ENCODE measurements around the gene TNP2. TPM values are rescaled to one million over a fixed set of nuclear protein-coding genes. Genes with fewer than 3 reads are reported as not detected.

The TNP2 gene
- total and polyA plus RNA-seq, 9 of the 15 experiments (the other 6 are each of a cell fraction or from before 2014, with no cell fraction given), result not detected

- FAIRE-seq, result no peak
- H3K27ac ChIP-seq (ENCODE audit: extremely low read depth, low read depth, low read length), result no peak overlapping the region
- no peaks in the 10 kb centered on the region for H3K9me3 ChIP-seq (replicated peaks; ENCODE audit: control insufficient read depth, insufficient read depth, low read depth, low read length)
- peak overlapping the region; percentile 54; the same call in 1 of the 2 replicates for H2AFZ ChIP-seq (ENCODE audit: low read depth, low read length)
- peaks cover 11 to 17% of the 10 kb centered on the region in 2 experiments; a peak in 3 of 5 replicates for H3K4me1 ChIP-seq (replicated peaks in 1 of 2; ENCODE audit: control insufficient read depth in 2 of 2, insufficient read depth in 2 of 2, low read length in 2 of 2)
- no peak overlapping the region for H3K4me3 ChIP-seq
- H3K27me3 ChIP-seq (ENCODE audit: control insufficient read depth in 2 of 2, insufficient read depth in 2 of 2, low read length in 2 of 2), result no peaks in the 10 kb centered on the region
- H3K9me1 ChIP-seq (ENCODE audit: control insufficient read depth, insufficient read depth, low read length), result no peaks in the 10 kb centered on the region
- no peak overlapping the region for H3K9ac ChIP-seq (ENCODE audit: insufficient read depth in 1 of 2, low read depth in 2 of 2, low read length in 2 of 2)
- H3K36me3 ChIP-seq (ENCODE audit: control insufficient read depth, insufficient read depth, low read length), result no peaks in the 10 kb centered on the region
- POLR2A ChIA-PET, result interaction anchor here (0.6 kb wide), 1 partner anchor 265 kb away, joined by 5 read pairs; no protein-coding TSS in a partner anchor
- 33% methylated on average over 23 of the region's 23 CpGs for WGBS (ENCODE audit: insufficient coverage, low coverage, missing lambda C conversion rate)
- CTCF ChIA-PET (ENCODE audit: low intra/inter-chr PET ratio), result no interaction called here
- no peak overlapping the region; the same call in 1 of the 2 replicates for H3K4me2 ChIP-seq (ENCODE audit: insufficient read depth, low read length)
- ATAC-seq, result no peak; the same call in 2 of the 3 replicates
- no peak for DNase-seq (ENCODE audit: extremely low read depth in 1 of 4, low spot score in 3 of 4)
- no peaks in the 10 kb centered on the region for H4K20me1 ChIP-seq (replicated peaks; ENCODE audit: control insufficient read depth, insufficient read depth, low read length)
- intact Hi-C loops (cut with micrococcal nuclease) (no loop called here), in situ Hi-C loops (cut with MboI) (no loop called here)
- no peaks in the 10 kb centered on the region for H3K79me2 ChIP-seq (ENCODE audit: control insufficient read depth, insufficient read depth, low read length)
- no TSS peak for BruUV-seq (replicated peaks)
- TF ChIP-seq PYGO2 (tag; IDR thresholded peaks at IDR 0.05) (no peak), HDAC8 (tag; IDR thresholded peaks at IDR 0.05) (no peak), SRSF7 (optimal IDR thresholded peaks at IDR 0.05; ENCODE audit: low read depth, low read length) (no peak), SREBF2 (CRISPR knock-in tag; IDR thresholded peaks at IDR 0.05) (no peak), ERF (CRISPR knock-in tag; IDR thresholded peaks at IDR 0.05) (no peak), HLTF (IDR thresholded peaks at IDR 0.05) (no peak), COPS2 (conservative IDR thresholded peaks at IDR 0.05) (no peak), POLR2A (conservative IDR thresholded peaks at IDR 0.05) (no peak), NRF1 (conservative IDR thresholded peaks at IDR 0.05 in 1 of 2, IDR thresholded peaks at IDR 0.05 in 1 of 2) (no peak), U2AF2 (optimal IDR thresholded peaks at IDR 0.05; ENCODE audit: low read depth, low read length) (no peak), ZNF274 (IDR thresholded peaks at IDR 0.05; ENCODE audit: borderline replicate concordance, low read depth, low read length) (no peak), ILK (tag; IDR thresholded peaks at IDR 0.05; ENCODE audit: borderline replicate concordance, low read depth) (no peak), HMG20B (CRISPR knock-in tag; IDR thresholded peaks at IDR 0.05) (no peak), NR2F6 (CRISPR knock-in tag; IDR thresholded peaks at IDR 0.05) (no peak), PHB (CRISPR knock-in tag; IDR thresholded peaks at IDR 0.05) (no peak)
- TF ChIP-seq, protein P1, sequence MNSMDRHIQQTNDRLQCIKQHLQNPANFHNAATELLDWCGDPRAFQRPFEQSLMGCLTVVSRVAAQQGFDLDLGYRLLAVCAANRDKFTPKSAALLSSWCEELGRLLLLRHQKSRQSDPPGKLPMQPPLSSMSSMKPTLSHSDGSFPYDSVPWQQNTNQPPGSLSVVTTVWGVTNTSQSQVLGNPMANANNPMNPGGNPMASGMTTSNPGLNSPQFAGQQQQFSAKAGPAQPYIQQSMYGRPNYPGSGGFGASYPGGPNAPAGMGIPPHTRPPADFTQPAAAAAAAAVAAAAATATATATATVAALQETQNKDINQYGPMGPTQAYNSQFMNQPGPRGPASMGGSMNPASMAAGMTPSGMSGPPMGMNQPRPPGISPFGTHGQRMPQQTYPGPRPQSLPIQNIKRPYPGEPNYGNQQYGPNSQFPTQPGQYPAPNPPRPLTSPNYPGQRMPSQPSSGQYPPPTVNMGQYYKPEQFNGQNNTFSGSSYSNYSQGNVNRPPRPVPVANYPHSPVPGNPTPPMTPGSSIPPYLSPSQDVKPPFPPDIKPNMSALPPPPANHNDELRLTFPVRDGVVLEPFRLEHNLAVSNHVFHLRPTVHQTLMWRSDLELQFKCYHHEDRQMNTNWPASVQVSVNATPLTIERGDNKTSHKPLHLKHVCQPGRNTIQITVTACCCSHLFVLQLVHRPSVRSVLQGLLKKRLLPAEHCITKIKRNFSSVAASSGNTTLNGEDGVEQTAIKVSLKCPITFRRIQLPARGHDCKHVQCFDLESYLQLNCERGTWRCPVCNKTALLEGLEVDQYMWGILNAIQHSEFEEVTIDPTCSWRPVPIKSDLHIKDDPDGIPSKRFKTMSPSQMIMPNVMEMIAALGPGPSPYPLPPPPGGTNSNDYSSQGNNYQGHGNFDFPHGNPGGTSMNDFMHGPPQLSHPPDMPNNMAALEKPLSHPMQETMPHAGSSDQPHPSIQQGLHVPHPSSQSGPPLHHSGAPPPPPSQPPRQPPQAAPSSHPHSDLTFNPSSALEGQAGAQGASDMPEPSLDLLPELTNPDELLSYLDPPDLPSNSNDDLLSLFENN (IDR thresholded peaks at IDR 0.05; ENCODE audit: low read depth in 2 of 2, low read length in 2 of 2), result no peak
- TF ChIP-seq, protein P2, sequence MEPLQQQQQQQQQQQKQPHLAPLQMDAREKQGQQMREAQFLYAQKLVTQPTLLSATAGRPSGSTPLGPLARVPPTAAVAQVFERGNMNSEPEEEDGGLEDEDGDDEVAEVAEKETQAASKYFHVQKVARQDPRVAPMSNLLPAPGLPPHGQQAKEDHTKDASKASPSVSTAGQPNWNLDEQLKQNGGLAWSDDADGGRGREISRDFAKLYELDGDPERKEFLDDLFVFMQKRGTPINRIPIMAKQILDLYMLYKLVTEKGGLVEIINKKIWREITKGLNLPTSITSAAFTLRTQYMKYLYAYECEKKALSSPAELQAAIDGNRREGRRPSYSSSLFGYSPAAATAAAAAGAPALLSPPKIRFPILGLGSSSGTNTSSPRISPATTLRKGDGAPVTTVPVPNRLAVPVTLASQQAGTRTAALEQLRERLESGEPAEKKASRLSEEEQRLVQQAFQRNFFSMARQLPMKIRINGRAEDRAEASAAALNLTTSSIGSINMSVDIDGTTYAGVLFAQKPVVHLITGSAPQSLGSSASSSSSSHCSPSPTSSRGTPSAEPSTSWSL (CRISPR knock-in tag; IDR thresholded peaks at IDR 0.05; ENCODE audit: borderline replicate concordance), result no peak
- TF ChIP-seq, protein P3, sequence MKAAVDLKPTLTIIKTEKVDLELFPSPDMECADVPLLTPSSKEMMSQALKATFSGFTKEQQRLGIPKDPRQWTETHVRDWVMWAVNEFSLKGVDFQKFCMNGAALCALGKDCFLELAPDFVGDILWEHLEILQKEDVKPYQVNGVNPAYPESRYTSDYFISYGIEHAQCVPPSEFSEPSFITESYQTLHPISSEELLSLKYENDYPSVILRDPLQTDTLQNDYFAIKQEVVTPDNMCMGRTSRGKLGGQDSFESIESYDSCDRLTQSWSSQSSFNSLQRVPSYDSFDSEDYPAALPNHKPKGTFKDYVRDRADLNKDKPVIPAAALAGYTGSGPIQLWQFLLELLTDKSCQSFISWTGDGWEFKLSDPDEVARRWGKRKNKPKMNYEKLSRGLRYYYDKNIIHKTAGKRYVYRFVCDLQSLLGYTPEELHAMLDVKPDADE (conservative IDR thresholded peaks at IDR 0.05; ENCODE audit: control insufficient read depth, low read depth, low read length), result no peak
Observed at GRCh38 chr16:11316331-11317015, 47.3 kb upstream of the TNP2 start.

All from K562 (cell line).